ENCODE results near the gene LMNTD1. TPM values are rescaled to one million over a fixed set of nuclear protein-coding genes. Genes with fewer than 3 reads are reported as not detected.

The LMNTD1 gene
- total and polyA plus RNA-seq, 2 of the 4 experiments (the other 2 are of a cell fraction), result 1.5 to 4.3 TPM

- no peak overlapping the region for H3K4me2 ChIP-seq (ENCODE audit: low read depth, low read length)
- no peak overlapping the region for H2AFZ ChIP-seq (replicated peaks; ENCODE audit: low read length, poor library complexity)
- no peak overlapping the region for H2BK15ac ChIP-seq (ENCODE audit: low read depth, low read length)
- no peak overlapping the region for H3K4me3 ChIP-seq (ENCODE audit: insufficient read depth, low read depth, low read length)
- no peak for ATAC-seq (ENCODE audit: low read depth)
- H2BK5ac ChIP-seq (ENCODE audit: low read depth, low read length, poor library complexity, severe bottlenecking), result no peak overlapping the region
- no peak overlapping the region for H3K56ac ChIP-seq (ENCODE audit: extremely low read depth, insufficient read depth, low read length)
- no peak overlapping the region for H2BK120ac ChIP-seq (ENCODE audit: low read depth, low read length)
- H3K36me3 ChIP-seq (ENCODE audit: control insufficient read depth, insufficient read depth, low read length), result no peaks in the 10 kb centered on the region
- H3K14ac ChIP-seq (replicated peaks; ENCODE audit: low read depth, low read length), result no peak overlapping the region
- H3K9me3 ChIP-seq (ENCODE audit: control insufficient read depth, insufficient read depth, low read length), result no peaks in the 10 kb centered on the region
- no peak overlapping the region for H3K27ac ChIP-seq (ENCODE audit: insufficient read depth, low read length)
- intact Hi-C loops (cut with micrococcal nuclease), result no loop called here
- H4K5ac ChIP-seq (ENCODE audit: low read depth, low read length), result no peak overlapping the region
- no CpG with 5 or more reads among the region's 3 CpGs for WGBS, 2 experiments (ENCODE audit: extremely low coverage in 2 of 2, insufficient read length in 1 of 2)
- H4K8ac ChIP-seq (ENCODE audit: low read depth in 2 of 2, low read length in 2 of 2), result no peak overlapping the region
- TF ChIP-seq CTCF (conservative IDR thresholded peaks at IDR 0.05; ENCODE audit: low read depth, low read length) (no peak), MXI1 (IDR thresholded peaks at IDR 0.05; ENCODE audit: borderline replicate concordance, low read depth, low read length) (no peak), BHLHE40 (IDR thresholded peaks at IDR 0.05; ENCODE audit: low read depth, low read length) (no peak), CEBPB (IDR thresholded peaks at IDR 0.05; ENCODE audit: low read depth, low read length) (no peak), FOS (IDR thresholded peaks at IDR 0.05; ENCODE audit: low read depth, low read length) (no peak), MAFK (IDR thresholded peaks at IDR 0.05; ENCODE audit: low read depth, low read length) (no peak), RCOR1 (IDR thresholded peaks at IDR 0.05; ENCODE audit: insufficient replicate concordance, low read length) (no peak), USF2 (IDR thresholded peaks at IDR 0.05; ENCODE audit: low read depth, low read length) (no peak), RFX5 (IDR thresholded peaks at IDR 0.05; ENCODE audit: low read depth, low read length) (no peak), SMC3 (IDR thresholded peaks at IDR 0.05; ENCODE audit: low read depth, low read length) (no peak)
- H3K27me3 ChIP-seq (ENCODE audit: control insufficient read depth, insufficient read depth, low read length), result no peaks in the 10 kb centered on the region
- no peak for DNase-seq
- ChIA-PET CTCF (no interaction called here), POLR2A (ENCODE audit: unreplicated experiment) (no interaction called here)
- no peak overlapping the region for H3K4ac ChIP-seq (ENCODE audit: low read depth, low read length)
- no peaks in the 10 kb centered on the region for H3K4me1 ChIP-seq (ENCODE audit: control insufficient read depth, insufficient read depth, low read length)
- dilution Hi-C loops (cut with HindIII; ENCODE audit: low sequenced_read_pairs, unreplicated experiment), result no loop called here
- no peaks in the 10 kb centered on the region for H4K20me1 ChIP-seq (ENCODE audit: insufficient read depth, low read length)
- no peak overlapping the region for H2AK5ac ChIP-seq (ENCODE audit: low read depth, low read length)
- H3K79me1 ChIP-seq (ENCODE audit: low read depth in 1 of 2, low read length in 2 of 2), result no peaks in the 10 kb centered on the region
- no peaks in the 10 kb centered on the region for H3K9me1 ChIP-seq (ENCODE audit: insufficient read depth, low read length)
- H2AK9ac ChIP-seq (replicated peaks; ENCODE audit: low read depth, low read length, poor library complexity), result no peak overlapping the region
- no peak overlapping the region for H2BK20ac ChIP-seq (ENCODE audit: low read depth, low read length)
- no peak overlapping the region for H3K23ac ChIP-seq (ENCODE audit: low read depth, low read length)
- in situ Hi-C loops (cut with MboI; ENCODE audit: low sequenced_read_pairs), result no loop called here
- H4K91ac ChIP-seq (ENCODE audit: insufficient read depth, low read depth, low read length), result no peak overlapping the region
- H3K9ac ChIP-seq (ENCODE audit: low read depth, low read length), result no peak overlapping the region
- no peak overlapping the region for H3K18ac ChIP-seq (ENCODE audit: low read depth, low read length)
- no TSS peak for BruUV-seq (replicated peaks)
These were observed 106.0 kb downstream of the LMNTD1 start for GRCh38 chr12:25447046-25447445.

Measured in IMR-90 (cell line).